ENCODE data around the gene KCTD17.

GRCh38 chr22:37088108-37088605 lies 36.6 kb downstream of the KCTD17 start:
- TF ChIP-seq CTCF (IDR thresholded peaks at IDR 0.05; ENCODE audit: low read length) (no peak), EZH2 (IDR thresholded peaks at IDR 0.05; ENCODE audit: borderline replicate concordance, low read length) (no peak)
